Measurements from ENCODE around the gene BPIFB2.

The BPIFB2 gene

DNA sequence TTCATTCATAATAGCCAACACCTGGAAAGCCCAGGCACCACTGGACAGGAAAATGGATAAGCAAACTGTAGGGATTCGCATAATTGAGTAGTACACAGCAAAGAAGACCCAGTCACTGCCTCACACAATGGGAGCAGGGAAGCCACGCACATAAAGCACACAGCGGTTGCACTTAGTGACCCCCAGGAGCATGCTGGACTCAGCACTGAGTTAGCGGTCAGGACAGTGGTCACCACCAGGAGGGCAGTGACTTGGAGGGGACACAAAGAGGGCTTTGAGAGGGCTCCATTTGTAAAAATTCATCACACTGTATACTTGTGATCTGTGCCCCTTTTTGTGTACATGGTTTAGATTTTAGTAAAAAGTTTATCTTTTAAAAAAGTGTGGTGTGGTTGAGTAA is 43.8 kb downstream of the BPIFB2 start:
- H2BK12ac ChIP-seq (ENCODE audit: low read length in 2 of 2), result no peak overlapping the region
- H3K27me3 ChIP-seq (ENCODE audit: control insufficient read depth in 1 of 2, insufficient read depth in 1 of 2, low read length in 2 of 2), result peaks cover 21 to 39% of the 10 kb centered on the region in 2 experiments
- no peak overlapping the region for H2AFZ ChIP-seq (ENCODE audit: low read depth, low read length)
- 80% methylated on average over 4 of the region's 4 CpGs for WGBS
- H3K14ac ChIP-seq (ENCODE audit: low read length in 2 of 2), result no peak overlapping the region
- no peak overlapping the region for H2AK5ac ChIP-seq (ENCODE audit: low read length, severe bottlenecking)
- no peak overlapping the region for H3K27ac ChIP-seq (ENCODE audit: low read length, poor library complexity, severe bottlenecking)
- H3K9ac ChIP-seq (ENCODE audit: low read length), result no peak overlapping the region
- no peaks in the 10 kb centered on the region for H3K36me3 ChIP-seq (ENCODE audit: control insufficient read depth in 1 of 2, insufficient read depth in 2 of 2, low read depth in 1 of 2, low read length in 2 of 2)
- H2BK5ac ChIP-seq (ENCODE audit: low read depth, low read length, poor library complexity, severe bottlenecking), result no peak overlapping the region
- H3K9me3 ChIP-seq (ENCODE audit: control insufficient read depth, low read length), result peaks cover 3% of the 10 kb centered on the region
- H4K91ac ChIP-seq (ENCODE audit: low read length), result no peak overlapping the region
- H3K4me1 ChIP-seq (ENCODE audit: control insufficient read depth, insufficient read depth, low read depth, low read length), result no peaks in the 10 kb centered on the region
- no peak for DNase-seq
- no peak overlapping the region for H2BK120ac ChIP-seq (ENCODE audit: low read depth, low read length)
- no peak overlapping the region for H3K4ac ChIP-seq (ENCODE audit: low read depth in 1 of 2, low read length in 2 of 2)
- no peaks in the 10 kb centered on the region for H3K79me1 ChIP-seq (replicated peaks; ENCODE audit: low read length, poor library complexity, severe bottlenecking)
- H3K4me2 ChIP-seq (ENCODE audit: low read length, poor library complexity, severe bottlenecking), result no peak overlapping the region
- no peak overlapping the region for H3K4me3 ChIP-seq (ENCODE audit: insufficient read depth in 1 of 2, low read depth in 1 of 2, low read length in 2 of 2)
- no peak overlapping the region for H2BK15ac ChIP-seq (ENCODE audit: low read depth, poor library complexity, severe bottlenecking)
- H4K8ac ChIP-seq (ENCODE audit: low read length), result no peak overlapping the region
- no peak overlapping the region for H3K18ac ChIP-seq (ENCODE audit: low read depth in 1 of 2, low read length in 2 of 2)
- H3K23ac ChIP-seq (ENCODE audit: low read length in 2 of 2), result no peak overlapping the region

DNA sequence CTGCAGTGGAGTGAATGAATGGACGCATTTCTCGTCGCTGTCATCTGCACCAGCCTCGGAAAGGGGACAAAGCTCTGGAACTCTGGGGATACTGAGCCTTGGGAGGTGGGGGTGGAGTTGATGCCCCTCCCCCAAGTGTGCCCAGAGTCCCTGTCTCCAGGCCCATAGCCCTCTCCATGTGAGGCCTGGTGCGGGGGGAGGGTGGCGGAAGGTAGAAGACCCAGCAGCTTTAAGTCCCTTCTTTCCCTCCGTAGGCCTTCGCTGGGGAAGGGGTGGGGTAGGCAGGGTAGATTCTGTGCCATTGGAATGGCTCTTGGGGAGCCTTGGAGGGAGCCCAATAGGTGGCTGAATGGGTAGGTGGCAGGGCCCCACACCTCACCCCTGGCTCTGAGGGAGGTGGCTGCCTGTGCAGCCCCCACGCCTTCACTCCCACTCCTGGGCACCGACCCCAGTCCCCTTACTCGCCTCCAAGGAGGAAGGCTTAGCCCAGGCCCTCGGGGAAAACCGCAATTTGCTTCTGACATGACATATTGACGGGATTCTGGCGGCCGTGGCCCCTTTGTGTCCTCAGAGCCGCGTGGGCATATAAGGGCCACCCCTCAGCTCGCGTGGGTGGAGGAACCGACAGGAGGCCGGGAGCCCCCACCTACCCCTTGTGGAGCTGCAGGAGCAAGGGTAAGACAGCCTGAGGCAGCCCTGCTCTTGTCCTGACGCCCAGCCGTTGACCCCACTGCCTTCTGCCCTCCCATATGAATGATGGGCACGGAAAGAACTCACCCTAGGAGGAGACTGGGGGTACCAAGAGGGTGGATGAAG is 46.0 kb downstream of the BPIFB2 start, which contains the start of gene BPIFB3:
TSS of gene BPIFB3 (plus strand) at position 613 of the 816 bp plus-strand sequence. CDS start 1,533 bp downstream, outside the sequence.
- Histone ChIP-seq H3K18ac (ENCODE audit: low read depth in 1 of 2, low read length in 2 of 2) (no peak within 1 kb of the TSS), H2AFZ (ENCODE audit: low read depth, low read length) (no peak within 1 kb of the TSS), H3K27me3 (ENCODE audit: control insufficient read depth in 1 of 2, insufficient read depth in 1 of 2, low read length in 2 of 2) (peaks cover 26 to 55% of the 10 kb centered on the region in 2 experiments), H2AK5ac (ENCODE audit: low read length, severe bottlenecking) (no peak within 1 kb of the TSS), H3K23ac (ENCODE audit: low read length in 2 of 2) (no peak within 1 kb of the TSS), H4K8ac (ENCODE audit: low read length) (no peak within 1 kb of the TSS), H3K36me3 (ENCODE audit: control insufficient read depth in 1 of 2, insufficient read depth in 2 of 2, low read depth in 1 of 2, low read length in 2 of 2) (no peaks in the 10 kb centered on the region), H2BK5ac (ENCODE audit: low read depth, low read length, poor library complexity, severe bottlenecking) (no peak within 1 kb of the TSS), H3K79me1 (replicated peaks; ENCODE audit: low read length, poor library complexity, severe bottlenecking) (no peaks in the 10 kb centered on the region), H2BK120ac (ENCODE audit: low read depth, low read length) (no peak within 1 kb of the TSS), H3K4me3 (ENCODE audit: insufficient read depth in 1 of 2, low read depth in 1 of 2, low read length in 2 of 2) (no peak within 1 kb of the TSS), H3K4me1 (ENCODE audit: control insufficient read depth, insufficient read depth, low read depth, low read length) (no peaks in the 10 kb centered on the region), H2BK12ac (ENCODE audit: low read length in 2 of 2) (no peak within 1 kb of the TSS), H3K9ac (ENCODE audit: low read length) (no peak within 1 kb of the TSS), H3K9me3 (ENCODE audit: control insufficient read depth, low read length) (no peaks in the 10 kb centered on the region), H2BK15ac (ENCODE audit: low read depth, poor library complexity, severe bottlenecking) (no peak within 1 kb of the TSS), H3K4me2 (ENCODE audit: low read length, poor library complexity, severe bottlenecking) (no peak within 1 kb of the TSS), H3K14ac (ENCODE audit: low read length in 2 of 2) (no peak within 1 kb of the TSS), H3K27ac (ENCODE audit: low read length, poor library complexity, severe bottlenecking) (no peak within 1 kb of the TSS), H4K91ac (ENCODE audit: low read length) (no peak within 1 kb of the TSS), H3K4ac (ENCODE audit: low read depth in 1 of 2, low read length in 2 of 2) (no peak within 1 kb of the TSS)
- DNase-seq, result no peak
- WGBS, result 80% methylated on average over 23 of the region's 25 CpGs

DNA sequence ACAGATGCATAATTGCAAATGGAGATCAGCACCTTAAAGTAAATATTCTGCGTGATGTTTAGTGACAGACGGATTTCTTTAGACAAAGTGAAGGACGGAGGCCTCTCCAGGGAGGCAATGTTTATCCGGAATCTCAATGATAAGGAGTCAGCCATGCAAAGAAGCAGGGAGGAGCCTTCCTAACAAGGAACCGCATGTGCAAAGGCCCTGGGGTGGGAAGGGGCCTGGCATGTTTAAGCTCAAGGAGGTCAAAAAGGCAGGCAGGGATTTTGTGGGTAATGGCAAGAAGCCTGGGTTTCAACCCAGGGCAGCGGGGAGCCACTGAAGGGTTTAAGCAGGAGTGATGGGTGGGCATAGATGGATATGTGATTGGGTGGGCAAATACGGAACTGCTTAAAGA is 46.9 kb downstream of the BPIFB2 start:
- Histone ChIP-seq H3K14ac (ENCODE audit: low read length in 2 of 2) (no peak overlapping the region), H3K4ac (ENCODE audit: low read depth in 1 of 2, low read length in 2 of 2) (no peak overlapping the region), H3K23ac (ENCODE audit: low read length in 2 of 2) (no peak overlapping the region), H4K91ac (ENCODE audit: low read length) (no peak overlapping the region), H2BK15ac (ENCODE audit: low read depth, poor library complexity, severe bottlenecking) (no peak overlapping the region), H3K27me3 (ENCODE audit: control insufficient read depth in 1 of 2, insufficient read depth in 1 of 2, low read length in 2 of 2) (peaks cover 26 to 61% of the 10 kb centered on the region in 2 experiments), H3K4me2 (ENCODE audit: low read length, poor library complexity, severe bottlenecking) (no peak overlapping the region), H3K4me1 (ENCODE audit: control insufficient read depth, insufficient read depth, low read depth, low read length) (no peaks in the 10 kb centered on the region), H2BK5ac (ENCODE audit: low read depth, low read length, poor library complexity, severe bottlenecking) (no peak overlapping the region), H3K9me3 (ENCODE audit: control insufficient read depth, low read length) (no peaks in the 10 kb centered on the region), H4K8ac (ENCODE audit: low read length) (no peak overlapping the region), H3K4me3 (ENCODE audit: insufficient read depth in 1 of 2, low read depth in 1 of 2, low read length in 2 of 2) (no peak overlapping the region), H2BK12ac (ENCODE audit: low read length in 2 of 2) (no peak overlapping the region), H3K9ac (ENCODE audit: low read length) (no peak overlapping the region), H3K27ac (ENCODE audit: low read length, poor library complexity, severe bottlenecking) (no peak overlapping the region), H3K18ac (ENCODE audit: low read depth in 1 of 2, low read length in 2 of 2) (no peak overlapping the region), H3K79me1 (replicated peaks; ENCODE audit: low read length, poor library complexity, severe bottlenecking) (no peaks in the 10 kb centered on the region), H2BK120ac (ENCODE audit: low read depth, low read length) (no peak overlapping the region), H3K36me3 (ENCODE audit: control insufficient read depth in 1 of 2, insufficient read depth in 2 of 2, low read depth in 1 of 2, low read length in 2 of 2) (no peaks in the 10 kb centered on the region), H2AFZ (ENCODE audit: low read depth, low read length) (no peak overlapping the region), H2AK5ac (ENCODE audit: low read length, severe bottlenecking) (no peak overlapping the region)
- WGBS, result 82% methylated on average over 6 of the region's 7 CpGs
- DNase-seq, result no peak

DNA sequence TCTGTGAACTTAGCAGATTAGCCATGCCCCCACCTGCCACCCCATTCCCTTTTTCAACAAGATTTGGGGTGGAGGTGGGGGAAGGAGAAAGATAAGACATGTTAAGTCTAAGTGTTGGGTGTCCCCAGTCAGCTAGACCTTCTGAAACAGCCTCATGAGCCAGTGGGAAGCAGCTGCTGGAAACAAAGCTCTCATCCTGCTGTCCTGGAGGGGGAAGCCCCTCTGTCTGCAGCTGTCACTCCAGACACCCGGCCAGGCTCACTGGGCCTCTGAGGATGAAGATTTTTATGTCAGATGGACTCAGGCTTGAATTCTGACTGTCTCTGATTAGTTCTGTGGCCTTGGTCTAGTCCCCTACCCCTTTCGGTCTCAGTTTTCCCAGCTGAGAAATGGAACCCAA is 47.3 kb downstream of the BPIFB2 start:
- H2BK12ac ChIP-seq (ENCODE audit: low read length in 2 of 2), result no peak overlapping the region
- H2BK5ac ChIP-seq (ENCODE audit: low read depth, low read length, poor library complexity, severe bottlenecking), result no peak overlapping the region
- H3K36me3 ChIP-seq (ENCODE audit: control insufficient read depth in 1 of 2, insufficient read depth in 2 of 2, low read depth in 1 of 2, low read length in 2 of 2), result no peaks in the 10 kb centered on the region
- DNase-seq, result no peak
- no peak overlapping the region for H2AFZ ChIP-seq (ENCODE audit: low read depth, low read length)
- no peak overlapping the region for H4K8ac ChIP-seq (ENCODE audit: low read length)
- H3K4me3 ChIP-seq (ENCODE audit: insufficient read depth in 1 of 2, low read depth in 1 of 2, low read length in 2 of 2), result no peak overlapping the region
- no peaks in the 10 kb centered on the region for H3K9me3 ChIP-seq (ENCODE audit: control insufficient read depth, low read length)
- no peak overlapping the region for H3K27ac ChIP-seq (ENCODE audit: low read length, poor library complexity, severe bottlenecking)
- H4K91ac ChIP-seq (ENCODE audit: low read length), result no peak overlapping the region
- 84% methylated on average over 2 of the region's 2 CpGs for WGBS
- H2BK120ac ChIP-seq (ENCODE audit: low read depth, low read length), result no peak overlapping the region
- H3K27me3 ChIP-seq (ENCODE audit: control insufficient read depth in 1 of 2, insufficient read depth in 1 of 2, low read length in 2 of 2), result peaks cover 26 to 65% of the 10 kb centered on the region in 2 experiments
- H3K18ac ChIP-seq (ENCODE audit: low read depth in 1 of 2, low read length in 2 of 2), result no peak overlapping the region
- no peaks in the 10 kb centered on the region for H3K79me1 ChIP-seq (replicated peaks; ENCODE audit: low read length, poor library complexity, severe bottlenecking)
- no peaks in the 10 kb centered on the region for H3K4me1 ChIP-seq (ENCODE audit: control insufficient read depth, insufficient read depth, low read depth, low read length)
- no peak overlapping the region for H3K9ac ChIP-seq (ENCODE audit: low read length)
- H3K23ac ChIP-seq (ENCODE audit: low read length in 2 of 2), result no peak overlapping the region
- H3K14ac ChIP-seq (ENCODE audit: low read length in 2 of 2), result no peak overlapping the region
- no peak overlapping the region for H3K4me2 ChIP-seq (ENCODE audit: low read length, poor library complexity, severe bottlenecking)
- H3K4ac ChIP-seq (ENCODE audit: low read depth in 1 of 2, low read length in 2 of 2), result no peak overlapping the region
- H2BK15ac ChIP-seq (ENCODE audit: low read depth, poor library complexity, severe bottlenecking), result no peak overlapping the region
- no peak overlapping the region for H2AK5ac ChIP-seq (ENCODE audit: low read length, severe bottlenecking)
